Left cardiac atrium (tissue), 4 donors: ENCODE results near the gene FTO. TPM values are rescaled to one million over a fixed set of nuclear protein-coding genes. Genes with fewer than 3 reads are reported as not detected.

Source experiments
- ATAC-seq, 2 donors: fragments of 200-7000 bp; cut with Tn5 transposase; one replicate each; pipeline ENCODE4 v1.9.1; 2020; ENCODE audit warnings: mild to moderate bottlenecking in 2 of 2, moderate library complexity in 2 of 2
- DNase-seq: peaks from one replicate; pipeline ENCODE4 v3.0.0-alpha.2; 2020
- intact Hi-C, 2 donors: fragments of 100-400 bp; cut with DNase I; formaldehyde crosslinking; loops; one replicate each; pipeline versions ENCODE4 v1.14.1 to v1.15.1; 2022 to 2023
- total RNA-seq, 2 donors: library from RNA; stranded (reverse); fragmentation: NEBNext Ultra II Directional; extraction: Animal tissue kit (Norgen Biotek cat#: 25700); gene quantifications; one replicate each; pipeline ENCODE4 v1.2.1, GENCODE V29; 2021
- donor health status: DM: no; HTN: yes; CAD: no.
- donor health status: DM: no; HTN: yes; CAD: no; lungs with severe emphysema.
- donor health status: DM: yes; HTN: yes; CAD: no.
- donor health status: Dilated cardiomyopathy.

The FTO gene
- total RNA-seq, 2 donors from 2014 or later, result 61.1 to 71.2 TPM

DNA sequence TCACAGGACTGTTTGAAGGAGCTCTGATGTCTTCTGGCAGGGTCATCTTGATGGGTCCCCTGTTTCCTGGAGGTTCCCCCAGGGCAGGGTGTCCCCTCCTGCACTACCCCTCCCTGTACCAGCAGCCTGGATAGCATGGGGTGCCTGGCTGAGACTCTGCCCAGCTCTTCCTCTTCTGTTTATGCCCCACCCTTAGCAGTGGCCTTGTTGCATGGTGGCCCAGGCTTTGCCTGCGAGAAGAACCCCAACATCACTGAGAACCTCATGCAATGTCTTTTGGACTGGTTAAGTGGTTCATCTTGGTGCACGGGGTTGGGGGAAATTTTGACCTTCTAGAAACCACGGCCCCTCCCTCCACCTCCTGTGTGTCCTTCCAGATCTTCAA, 460.8 kb downstream of the FTO start:
- ATAC-seq (no peak), DNase-seq (no peak)
- intact Hi-C loops, result no loop called here

DNA sequence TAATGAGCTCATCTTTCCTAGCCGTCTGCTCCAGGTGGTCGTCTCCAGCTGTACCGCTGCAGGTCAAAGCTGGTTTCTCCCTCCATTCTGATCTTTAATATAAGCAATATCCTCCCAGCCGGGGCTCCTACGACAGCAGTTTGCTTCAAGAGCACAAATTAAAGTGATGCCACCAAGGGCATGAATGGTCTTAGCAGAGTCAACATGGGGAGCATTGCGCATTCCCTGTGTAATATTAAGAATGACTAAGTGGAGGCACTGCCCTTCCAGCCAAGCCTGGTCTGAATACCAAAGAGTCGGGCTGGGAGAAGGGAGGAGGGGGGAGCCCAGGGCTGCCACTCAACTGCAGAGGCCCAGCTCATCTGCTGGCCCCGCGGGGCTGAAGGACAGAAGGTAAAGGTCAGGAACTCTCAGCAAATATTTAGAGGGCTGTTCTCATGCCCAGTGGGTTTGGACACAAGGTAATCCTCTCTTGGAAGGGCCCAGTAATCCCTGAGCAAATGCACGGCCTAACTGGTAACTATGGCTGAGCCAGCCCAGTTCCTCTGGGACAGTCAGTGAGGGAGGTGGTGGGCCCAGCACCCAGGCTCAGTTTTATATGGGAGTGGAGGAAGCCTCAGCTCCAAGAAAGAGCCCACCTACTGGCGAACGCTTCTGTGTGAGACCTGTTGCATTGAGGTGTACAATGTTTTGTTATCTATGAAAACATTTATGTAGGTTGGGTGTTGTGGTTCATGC, 461.4 kb downstream of the FTO start:
- intact Hi-C loops, result no loop called here
- DNase-seq (no peak), ATAC-seq (no peak)

DNA sequence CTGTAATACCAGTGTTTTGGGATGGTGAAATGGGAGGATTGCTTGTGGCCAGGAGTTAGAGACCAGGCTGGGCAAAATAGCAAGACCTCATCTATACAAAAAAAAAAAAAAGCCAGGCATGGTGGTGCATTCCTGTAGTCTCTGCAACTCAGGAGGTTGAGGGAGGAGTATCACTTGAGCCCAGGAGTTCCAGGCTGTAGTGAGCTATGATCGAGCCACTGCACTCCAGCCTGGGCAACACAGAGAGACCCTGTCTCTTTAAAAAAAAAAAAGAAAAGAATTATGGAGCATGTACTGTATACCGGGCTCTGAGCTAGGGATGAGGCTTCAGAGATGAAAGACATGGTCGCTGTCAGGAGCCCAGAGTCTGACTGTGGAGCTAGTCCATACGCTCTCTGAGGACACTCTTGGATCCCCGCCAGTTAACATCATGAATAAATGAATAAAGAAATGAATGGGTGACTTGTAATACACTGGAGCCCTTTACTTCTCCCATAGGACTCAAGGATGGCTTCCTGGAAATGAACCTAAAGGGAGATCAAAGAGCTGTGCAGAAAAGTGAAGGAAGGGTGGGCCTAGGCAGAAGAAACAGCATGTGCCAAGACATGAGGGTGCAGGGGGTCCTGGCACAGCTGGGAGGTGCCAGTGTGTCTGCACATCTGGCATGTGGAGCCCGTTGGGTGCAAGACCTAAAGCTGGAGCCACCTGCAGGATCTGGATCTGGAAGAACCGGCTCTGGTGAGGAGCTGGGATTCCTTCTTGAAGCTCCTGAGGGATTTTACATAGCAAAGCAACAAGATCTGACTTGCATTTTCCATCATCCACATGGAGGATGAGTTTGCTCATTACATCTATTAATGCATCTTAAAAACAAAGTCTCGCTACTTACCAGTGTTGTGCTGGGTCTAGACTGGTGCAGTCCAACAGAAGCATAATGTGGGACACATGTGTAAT, 462.2 kb downstream of the FTO start:
- intact Hi-C loops, result no loop called here

DNA sequence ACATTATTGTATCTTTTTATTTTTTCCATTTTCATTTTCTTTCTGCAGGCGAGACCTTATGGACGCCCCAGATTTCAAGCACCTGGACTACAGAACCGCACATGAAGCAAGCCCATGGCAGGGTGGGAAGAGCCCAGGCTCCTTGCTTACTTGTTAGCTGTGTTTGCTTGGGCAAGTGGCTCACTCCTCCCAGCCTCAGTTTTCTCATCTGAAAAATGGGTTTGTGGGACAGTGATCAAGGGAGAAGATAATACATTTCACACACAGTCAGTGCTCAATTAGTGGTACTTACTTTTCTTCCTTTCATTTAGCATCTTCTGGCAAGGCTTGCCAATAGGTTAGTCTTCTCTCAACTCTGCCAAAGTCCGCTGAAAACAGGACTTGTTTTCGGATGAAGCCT, 465.2 kb downstream of the FTO start:
- DNase-seq, result no peak
- intact Hi-C loops, result no loop called here
- no peak for ATAC-seq

More for the DNA sequence above, 462.2 kb downstream of the FTO start:
- DNase-seq (no peak), ATAC-seq (no peak)

DNA sequence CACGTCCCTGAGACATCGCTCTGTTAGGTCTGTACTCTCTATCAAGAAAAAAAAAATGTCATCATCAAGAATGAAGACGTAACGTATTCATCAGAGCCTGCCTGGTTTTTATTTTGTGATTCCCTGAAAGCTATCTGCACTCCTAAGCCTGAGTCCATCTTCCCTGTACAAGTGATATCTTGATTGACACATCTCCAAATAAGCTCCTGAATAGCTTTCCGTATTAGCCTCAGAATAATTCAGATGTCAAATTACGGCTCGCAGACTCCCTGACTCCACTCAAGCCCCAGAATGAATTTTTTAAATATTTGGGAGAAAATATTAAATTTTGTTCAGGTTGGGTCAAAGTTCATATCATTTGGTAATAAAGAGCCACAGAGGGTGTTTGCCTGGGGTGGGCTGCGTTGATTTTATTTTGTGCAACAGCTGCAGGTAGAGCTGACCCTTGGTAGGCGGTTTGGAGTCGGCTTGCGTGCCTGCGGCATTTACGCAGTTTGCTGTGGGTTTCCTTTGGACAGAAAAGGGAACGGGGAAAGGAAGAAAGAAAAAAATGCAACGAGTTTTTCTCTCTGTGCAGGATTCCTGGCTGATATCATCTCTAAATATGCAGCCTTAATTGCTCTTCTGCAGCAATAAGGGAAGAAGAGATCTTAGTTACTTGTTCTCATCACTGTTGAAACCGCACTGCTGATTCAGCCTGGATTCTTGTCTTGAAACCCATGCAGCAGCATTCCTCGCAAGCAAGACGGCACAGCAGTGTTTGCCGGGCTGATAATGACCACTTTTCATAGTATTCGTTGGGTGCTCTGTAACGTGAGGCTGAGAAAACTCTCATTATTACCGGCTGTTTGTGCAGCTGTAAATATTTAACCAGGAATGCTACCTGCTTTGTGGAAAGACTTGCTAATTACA, 467.9 kb downstream of the FTO start:
- ATAC-seq, result no peak
- intact Hi-C loops, result no loop called here
- no peak for DNase-seq

DNA sequence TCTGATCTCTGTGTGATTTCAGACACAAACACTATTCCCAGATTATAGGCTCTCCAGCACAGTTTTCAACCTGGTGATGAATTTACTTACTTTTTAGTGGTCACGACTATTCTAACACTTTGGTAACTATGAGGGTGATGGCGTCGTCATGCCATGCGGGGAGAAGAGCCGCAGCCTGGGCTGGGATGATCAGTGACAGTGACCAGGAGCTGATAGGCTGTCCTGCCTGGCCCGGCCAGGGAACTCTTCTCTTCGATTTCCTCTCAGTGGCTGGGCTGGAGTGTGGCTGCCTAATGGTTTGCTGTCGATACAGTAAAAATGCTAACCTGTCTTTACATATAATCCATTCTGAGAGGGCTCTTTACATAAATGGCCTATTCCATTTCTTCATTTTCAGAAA, 469.5 kb downstream of the FTO start:
- DNase-seq (no peak), ATAC-seq (no peak)
- intact Hi-C loops, result no loop called here

DNA sequence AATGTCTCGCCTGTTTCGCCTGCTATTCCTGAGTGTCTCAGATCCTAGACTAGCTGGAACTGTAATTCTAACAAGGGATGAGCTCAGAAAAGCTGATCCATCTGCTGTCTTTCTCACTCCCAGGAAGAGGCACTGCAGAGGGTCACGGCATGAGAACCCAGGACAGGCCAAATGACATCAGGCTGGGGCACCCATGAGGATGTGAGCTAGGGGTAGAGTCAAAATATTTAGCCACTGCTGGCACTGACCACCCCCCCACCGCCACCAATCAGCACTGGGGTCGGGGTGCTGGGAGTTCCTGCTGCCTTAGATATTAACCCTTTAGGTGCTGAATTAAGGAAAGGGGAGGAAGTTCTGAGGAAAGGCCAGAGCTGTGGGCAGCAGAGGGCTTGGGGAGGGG, 470.2 kb downstream of the FTO start:
- no peak for ATAC-seq
- DNase-seq, result no peak
- intact Hi-C loops, result no loop called here

DNA sequence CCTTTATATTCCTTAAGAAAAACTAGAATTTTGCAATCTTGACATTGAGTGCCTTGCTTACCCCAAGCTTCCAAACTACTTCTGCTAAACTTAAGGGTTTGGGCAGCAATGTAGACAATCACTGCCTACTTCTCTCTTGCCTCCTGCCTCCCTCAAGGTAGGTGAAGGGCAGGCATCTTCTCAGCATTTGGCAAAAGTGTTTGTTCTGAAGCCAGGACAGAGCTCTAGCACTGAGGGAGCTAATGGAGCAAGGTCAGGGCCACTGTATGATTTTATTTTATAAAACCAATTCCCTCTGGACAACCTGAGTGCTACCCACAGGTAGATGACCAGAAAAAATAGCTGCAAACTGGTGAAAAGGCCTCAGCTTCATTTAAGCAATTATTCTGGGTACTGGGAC, 470.8 kb downstream of the FTO start:
- DNase-seq (no peak), ATAC-seq (no peak)
- intact Hi-C loops, result no loop called here

DNA sequence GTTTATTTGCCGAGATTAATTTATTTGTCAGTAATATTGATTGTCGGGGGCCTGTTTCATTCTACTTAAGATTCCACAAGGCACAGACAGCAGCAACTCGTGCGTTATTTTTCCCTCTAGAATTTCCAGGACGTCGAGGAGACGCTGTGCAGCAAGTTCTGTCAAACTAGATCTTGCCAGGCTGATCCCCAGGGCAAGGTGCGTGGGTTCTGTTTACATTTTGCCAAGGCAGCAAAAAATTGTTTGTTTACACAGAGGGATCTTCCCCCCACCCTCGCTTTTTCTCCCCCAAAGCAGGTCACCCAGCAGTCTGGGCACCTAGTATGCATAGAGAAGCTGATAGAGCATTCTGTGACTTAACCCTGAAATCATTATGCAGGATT, 471.2 kb downstream of the FTO start:
- ATAC-seq (no peak), DNase-seq (no peak)
- intact Hi-C loops, result no loop called here

DNA sequence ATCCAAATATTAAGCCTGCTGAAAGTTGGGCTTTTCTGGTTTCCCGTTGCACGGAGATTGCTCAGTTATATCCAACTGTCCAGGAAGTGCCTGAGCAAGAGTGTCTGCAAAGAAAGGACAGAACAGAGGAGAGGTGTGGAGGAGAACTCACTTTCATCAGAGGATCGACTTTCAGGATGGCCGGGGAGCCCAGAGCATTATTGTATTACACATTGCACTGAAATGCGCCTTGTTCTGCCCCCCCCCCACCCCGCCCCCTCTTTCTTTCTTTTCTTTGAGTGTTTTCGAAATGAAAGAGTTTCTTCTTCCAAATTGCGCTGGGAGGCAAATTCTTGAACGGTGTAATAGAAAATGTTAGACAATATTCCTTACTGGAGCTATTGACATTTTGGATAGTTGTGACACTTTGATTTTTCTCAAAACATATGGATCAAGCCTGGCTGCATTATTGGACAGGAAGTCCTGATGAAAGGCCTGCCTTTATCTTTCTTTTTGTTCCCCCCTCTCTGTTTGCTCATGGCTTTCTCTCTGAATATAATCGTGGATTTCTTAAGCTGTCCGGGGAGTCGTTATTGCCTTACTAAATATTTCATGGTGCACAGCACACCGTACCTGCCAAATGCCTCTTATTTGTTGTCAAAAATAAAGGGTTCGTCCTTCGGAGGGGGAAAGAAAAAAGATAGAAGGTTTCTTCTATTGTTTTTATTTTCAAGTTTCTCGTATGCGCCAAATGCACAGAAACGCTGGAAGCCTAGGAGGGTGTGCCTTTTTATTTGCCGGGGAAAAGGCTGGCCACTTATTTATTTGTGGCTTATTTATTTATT, 471.8 kb downstream of the FTO start:
- intact Hi-C loops, result no loop called here
- DNase-seq (no peak), ATAC-seq (no peak)

DNA sequence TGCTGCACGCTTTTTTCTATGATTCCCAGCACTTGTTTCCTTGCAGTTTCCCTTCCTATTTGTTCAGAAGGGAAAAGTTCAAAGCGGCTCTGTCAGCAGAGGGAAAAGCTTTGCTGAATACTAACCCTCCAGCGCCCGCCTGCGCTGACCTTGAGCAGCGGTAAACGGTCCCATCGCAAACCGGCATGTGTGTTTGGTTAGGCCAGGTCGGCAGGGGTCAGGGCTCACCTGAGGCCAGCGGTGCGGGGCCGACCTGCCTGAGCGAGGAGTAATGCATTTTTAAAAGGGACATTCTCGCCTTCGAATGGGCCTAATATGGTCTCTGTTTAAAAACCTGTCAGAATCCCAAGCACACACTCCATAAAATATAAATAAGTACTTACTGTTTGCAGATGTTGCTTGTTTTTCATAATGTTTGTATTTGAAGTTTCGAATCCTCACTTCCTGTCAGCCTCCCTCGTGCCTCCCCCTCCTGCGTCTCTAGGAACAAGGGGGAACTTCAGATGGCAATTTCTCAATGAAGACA, 472.5 kb downstream of the FTO start:
- DNase-seq, result no peak
- intact Hi-C loops, result no loop called here
- ATAC-seq, result no peak

DNA sequence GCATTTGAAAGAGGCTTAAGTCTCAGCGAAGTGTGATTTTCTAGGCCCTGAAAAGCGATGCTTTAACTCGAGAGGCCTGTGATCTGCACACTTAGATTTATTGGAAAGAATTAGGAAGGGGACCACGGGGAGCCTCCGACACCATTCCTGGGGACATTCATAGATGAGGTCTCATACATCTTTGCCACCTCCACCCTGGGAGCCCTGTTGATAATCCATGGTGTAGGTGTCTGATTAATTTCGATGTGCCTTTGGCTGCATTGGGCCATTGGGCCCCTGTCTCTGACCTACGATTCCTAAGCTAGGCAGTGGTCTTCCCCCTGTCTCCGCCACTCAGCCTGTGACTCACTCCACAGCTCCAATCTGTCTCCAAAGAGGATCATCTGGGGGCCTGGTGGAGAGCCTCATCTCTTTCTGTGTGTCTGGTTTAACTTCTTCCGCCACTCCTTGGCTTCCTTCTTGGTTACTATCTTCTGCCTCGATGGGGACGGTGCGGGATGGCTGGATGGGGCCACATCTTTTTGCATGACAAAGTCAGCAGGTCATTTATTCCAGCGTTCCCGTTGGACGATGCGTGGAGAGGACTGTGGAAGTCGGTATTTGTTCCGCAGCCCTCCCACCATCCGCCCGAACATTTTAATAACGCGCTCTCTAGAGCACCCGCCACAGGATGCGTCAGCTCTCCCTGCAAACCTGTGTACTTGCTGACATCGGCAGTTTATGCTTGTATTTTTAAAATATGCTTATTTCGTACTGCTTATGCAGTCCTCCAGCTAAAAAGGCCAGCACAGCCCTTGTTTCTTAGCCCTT, 473.3 kb downstream of the FTO start:
- no peak for ATAC-seq
- intact Hi-C loops, result no loop called here
- DNase-seq, result no peak

DNA sequence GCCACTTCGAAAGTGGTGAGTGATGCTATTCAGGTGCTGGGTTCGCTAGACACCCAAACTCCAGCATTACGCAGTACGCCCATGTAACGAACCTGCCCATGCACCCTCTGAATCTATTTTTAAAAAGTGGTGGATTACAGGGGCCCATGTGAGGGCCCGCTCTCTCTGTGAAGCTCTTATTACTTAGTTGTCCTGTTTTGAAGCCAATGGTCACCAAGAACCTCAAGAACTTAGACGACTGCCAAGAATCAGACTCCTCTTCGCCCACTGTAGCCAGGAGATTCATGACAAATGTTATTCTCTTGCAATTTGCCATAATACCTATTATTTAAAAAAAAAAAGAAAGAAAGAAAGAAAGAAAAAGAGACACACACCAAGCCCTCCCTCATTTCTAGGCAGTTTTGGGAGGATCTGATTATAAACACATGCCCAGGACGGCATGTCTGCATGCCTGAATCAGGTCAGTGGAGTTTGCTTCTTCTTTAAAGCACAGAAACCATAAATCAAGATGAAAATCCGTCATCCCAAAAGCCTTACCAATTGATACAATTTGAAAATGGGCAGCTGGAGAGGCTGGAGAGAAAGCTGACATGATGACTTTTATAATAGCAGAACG, 474.0 kb downstream of the FTO start:
- DNase-seq (no peak), ATAC-seq (no peak)
- intact Hi-C loops, result no loop called here

DNA sequence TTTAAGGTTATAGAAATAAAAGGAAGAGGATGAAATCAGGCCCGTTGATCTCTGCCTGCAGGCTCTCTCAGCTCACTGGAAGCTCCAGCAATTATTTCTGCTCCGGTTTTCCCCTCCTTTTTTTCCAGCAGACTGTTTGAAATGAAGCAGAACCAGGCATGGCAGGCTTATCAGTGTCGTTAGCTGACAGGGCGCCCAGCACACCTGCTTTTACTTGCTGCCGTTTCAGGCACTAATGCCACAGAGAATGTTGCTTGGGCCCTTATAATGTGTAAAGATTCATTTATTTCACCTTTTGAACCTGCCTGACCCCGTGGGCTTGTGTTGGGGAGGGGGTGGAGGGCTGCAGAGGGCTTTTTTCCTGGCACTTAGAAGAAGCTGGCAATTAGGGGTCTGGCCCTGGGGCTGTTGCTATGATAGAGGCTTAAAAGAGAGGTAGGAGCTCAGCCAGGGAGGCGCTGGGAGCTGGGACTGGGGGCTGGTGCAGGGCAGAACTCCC, 474.6 kb downstream of the FTO start:
- no peak for ATAC-seq
- DNase-seq, result no peak
- intact Hi-C loops, result no loop called here

DNA sequence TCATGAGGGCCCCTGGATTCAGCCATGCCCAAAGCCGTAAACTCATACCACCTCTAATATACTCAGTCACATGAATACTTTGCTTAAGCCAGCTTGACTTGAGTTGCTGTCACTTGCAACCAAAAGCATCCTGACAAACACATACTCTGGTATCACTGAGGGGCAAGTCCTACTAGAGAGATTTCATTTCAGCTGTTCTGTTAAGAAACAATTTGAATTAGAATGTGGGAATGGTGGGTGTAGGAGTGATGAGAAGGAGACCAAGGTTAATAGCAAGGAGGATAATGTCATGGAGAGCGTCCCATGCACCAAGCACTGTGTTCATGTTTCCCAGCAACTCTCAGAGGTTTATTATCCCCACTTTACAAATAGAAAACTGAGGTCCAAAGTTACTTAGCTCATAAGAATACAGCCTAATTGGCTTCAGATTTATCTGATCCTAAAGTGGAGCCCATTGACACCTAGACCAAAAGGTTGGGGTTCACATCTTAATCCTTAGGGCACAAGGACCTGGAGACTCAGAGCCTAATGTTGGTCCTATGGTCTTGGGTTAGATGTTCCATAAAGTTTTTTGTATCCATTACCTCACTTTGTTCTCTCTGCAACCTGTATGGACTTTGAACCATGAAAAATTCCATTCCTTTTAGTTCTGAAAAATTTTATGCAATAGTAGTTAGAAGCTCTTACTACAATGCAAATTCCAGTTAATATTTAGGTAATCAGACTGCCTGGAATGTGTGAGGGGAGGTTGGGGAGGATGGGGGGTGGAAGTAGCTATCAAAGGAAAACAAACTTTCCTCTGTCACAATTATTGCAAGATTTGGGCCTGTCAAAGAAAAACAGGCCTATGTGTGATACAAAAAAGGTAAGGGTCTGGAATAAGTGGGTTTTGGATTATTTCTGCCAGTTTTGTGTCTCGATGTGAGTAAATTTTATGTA, 476.7 kb downstream of the FTO start:
- DNase-seq, result no peak
- intact Hi-C loops, result no loop called here

More for the DNA sequence above, 476.7 kb downstream of the FTO start:
- no peak for ATAC-seq
